Peyer's patch (tissue), 4 donors: ENCODE data around the gene XPNPEP1. TPM values are rescaled to one million over a fixed set of nuclear protein-coding genes. Genes with fewer than 3 reads are reported as not detected.

Experiments
- DNase-seq, 3 donors: peaks; one replicate each; pipeline ENCODE4 v3.0.0-alpha.2; 2017 to 2019
- H3K27ac ChIP-seq, 4 donors: fragments of 200-600 bp; sonication (generic); one replicate each; pipeline ENCODE4 v1.5.1; 2016 to 2019
- H3K27me3 ChIP-seq, 2 donors: fragments of 200-600 bp; sonication (generic); one replicate each; pipeline ENCODE4 v1.5.1; 2019
- H3K36me3 ChIP-seq, 3 donors: fragments of 200-600 bp; sonication (generic); one replicate each; pipeline ENCODE4 v1.5.1; 2016 to 2019
- H3K4me1 ChIP-seq, 4 donors: fragments of 200-600 bp; sonication (generic); one replicate each; pipeline ENCODE4 v1.5.1; 2016 to 2019
- H3K4me3 ChIP-seq, 4 donors: fragments of 200-600 bp; sonication (generic); 1 replicate in 3 of 4; 2 replicates in 1 of 4; pipeline ENCODE4 v1.5.1; 2016 to 2019; ENCODE audit warnings: mild to moderate bottlenecking in 1 of 4
- H3K9me3 ChIP-seq, 4 donors: fragments of 200-600 bp; sonication (generic); one replicate each; pipeline ENCODE4 v1.5.1; 2016 to 2019; ENCODE audit warnings: mild to moderate bottlenecking in 1 of 4
- CTCF ChIP-seq, 6 experiments: fragments of 450-650 bp in 4 of 6; fragments of 200-600 bp in 2 of 6; sonication (generic) in 1 of 6; IDR thresholded peaks; one replicate each; pipeline ENCODE4 v1.5.1; 2017 to 2019; ENCODE audit warnings: antibody characterized with exemption in 6 of 6, mild to moderate bottlenecking in 3 of 6, moderate library complexity in 1 of 6
- POLR2A ChIP-seq, 2 donors: fragments of 450-650 bp; IDR thresholded peaks; one replicate each; pipeline ENCODE4 v1.5.1; 2017; ENCODE audit warnings: antibody characterized with exemption in 2 of 2, mild to moderate bottlenecking in 2 of 2, moderate library complexity in 2 of 2
- total RNA-seq, 4 donors: library from RNA; depleted of rRNA; stranded (reverse); fragments of >200 nt; gene quantifications; one replicate each; pipeline ENCODE4 v1.1.0, GENCODE V29; 2016

Gene XPNPEP1
- total RNA-seq, 4 donors from 2014 or later: 148 to 295 (median 263) TPM

GRCh38 chr10:109862738-109863137, 60.6 kb downstream of the XPNPEP1 start:
- H3K9me3 ChIP-seq: peaks cover 0 to 4% (median 0%) of the 10 kb centered on the region in 4 donors
- no peak for TF ChIP-seq POLR2A (IDR thresholded peaks at IDR 0.05)
- no peak for TF ChIP-seq CTCF (IDR thresholded peaks at IDR 0.05)
- H3K4me3 ChIP-seq: no peak overlapping the region
- peaks cover 0 to 53% (median 0%) of the 10 kb centered on the region in 3 donors for H3K36me3 ChIP-seq
- H3K27ac ChIP-seq: no peak overlapping the region
- no peaks in the 10 kb centered on the region for H3K27me3 ChIP-seq
- DNase-seq: no peak
- H3K4me1 ChIP-seq: no peaks in the 10 kb centered on the region

- H3K36me3 ChIP-seq: peaks cover 0 to 46% (median 0%) of the 10 kb centered on the region in 3 donors
- no peaks in the 10 kb centered on the region for H3K27me3 ChIP-seq
- TF ChIP-seq CTCF (IDR thresholded peaks at IDR 0.05) (no peak), POLR2A (IDR thresholded peaks at IDR 0.05) (no peak)
Observed at GRCh38 chr10:109862041-109862440, 61.3 kb downstream of the XPNPEP1 start.

GRCh38 chr10:109861081-109861480, 62.2 kb downstream of the XPNPEP1 start:
- Histone ChIP-seq H3K4me3 (no peak overlapping the region), H3K36me3 (peaks cover 0 to 36% (median 0%) of the 10 kb centered on the region in 3 donors), H3K9me3 (peaks cover 0 to 4% (median 0%) of the 10 kb centered on the region in 4 donors), H3K4me1 (no peaks in the 10 kb centered on the region), H3K27ac (no peak overlapping the region), H3K27me3 (no peaks in the 10 kb centered on the region)
- no peak for TF ChIP-seq POLR2A (IDR thresholded peaks at IDR 0.05)
- no peak for DNase-seq

More at GRCh38 chr10:109862041-109862440, 61.3 kb downstream of the XPNPEP1 start:
- Histone ChIP-seq H3K4me3 (no peak overlapping the region), H3K4me1 (no peaks in the 10 kb centered on the region), H3K9me3 (peaks cover 0 to 4% (median 0%) of the 10 kb centered on the region in 4 donors), H3K27ac (no peak overlapping the region)
- DNase-seq: no peak

GRCh38 chr10:109859221-109859620, 64.1 kb downstream of the XPNPEP1 start:
- Histone ChIP-seq H3K9me3 (peaks cover 0 to 4% (median 0%) of the 10 kb centered on the region in 4 donors), H3K4me3 (no peak overlapping the region), H3K4me1 (no peaks in the 10 kb centered on the region), H3K36me3 (peaks cover 0 to 17% (median 0%) of the 10 kb centered on the region in 3 donors), H3K27ac (no peak overlapping the region), H3K27me3 (no peaks in the 10 kb centered on the region)
- TF ChIP-seq POLR2A (IDR thresholded peaks at IDR 0.05): no peak
- TF ChIP-seq CTCF (IDR thresholded peaks at IDR 0.05): no peak
- DNase-seq: no peak

GRCh38 chr10:109855746-109856145, 67.6 kb downstream of the XPNPEP1 start:
- Histone ChIP-seq H3K27me3 (no peaks in the 10 kb centered on the region), H3K4me1 (no peaks in the 10 kb centered on the region), H3K9me3 (no peaks in the 10 kb centered on the region), H3K4me3 (no peak overlapping the region), H3K36me3 (no peaks in the 10 kb centered on the region), H3K27ac (no peak overlapping the region)
- no peak for TF ChIP-seq CTCF (IDR thresholded peaks at IDR 0.05)
- TF ChIP-seq POLR2A (IDR thresholded peaks at IDR 0.05): no peak
- DNase-seq: no peak

- no peaks in the 10 kb centered on the region for H3K4me1 ChIP-seq
- H3K4me3 ChIP-seq: no peak overlapping the region
- no peaks in the 10 kb centered on the region for H3K9me3 ChIP-seq
- H3K27me3 ChIP-seq: no peaks in the 10 kb centered on the region
- no peaks in the 10 kb centered on the region for H3K36me3 ChIP-seq
- no peak for TF ChIP-seq POLR2A (IDR thresholded peaks at IDR 0.05)
- TF ChIP-seq CTCF (IDR thresholded peaks at IDR 0.05): no peak
- no peak for DNase-seq
- H3K27ac ChIP-seq: no peak overlapping the region
Observed at GRCh38 chr10:109853921-109854320, 69.4 kb downstream of the XPNPEP1 start.
